HFFc6 (cell line): ENCODE data around the gene USP7. TPM values are rescaled to one million over a fixed set of nuclear protein-coding genes. Genes with fewer than 3 reads are reported as not detected.
A peak's percentile ranks its signal among the peaks of the same experiment; 100 is the strongest.

Source experiments
- DNase-seq: peaks from one replicate; pipeline ENCODE4 v3.0.0-alpha.2; 2018
- H3K27ac Mint-ChIP-seq: 2 replicates; pipeline ENCODE4 v1.8.0; 2020; ENCODE audit warnings: mild to moderate bottlenecking, mixed read lengths
- H3K27me3 Mint-ChIP-seq: 2 replicates; pipeline ENCODE4 v1.8.0; 2021; ENCODE audit warnings: mild to moderate bottlenecking, moderate library complexity, mixed read lengths; ENCODE audit not compliant: insufficient read depth
- H3K36me3 Mint-ChIP-seq: 2 replicates; pipeline ENCODE4 v1.8.0; 2021; ENCODE audit warnings: low read depth, mixed read lengths
- H3K4me1 Mint-ChIP-seq: 2 replicates; pipeline ENCODE4 v1.8.0; 2020; ENCODE audit warnings: low read depth, mixed read lengths
- H3K4me3 Mint-ChIP-seq: 2 replicates; pipeline ENCODE4 v1.8.0; 2020; ENCODE audit warnings: mild to moderate bottlenecking, moderate library complexity, mixed read lengths
- H3K9me3 Mint-ChIP-seq: 2 replicates; pipeline ENCODE4 v1.8.0; 2020; ENCODE audit warnings: mild to moderate bottlenecking, mixed read lengths
- CTCF ChIP-seq: fragments of 200-600 bp; sonication (generic); IDR thresholded peaks from 2 replicates; pipeline ENCODE4 v1.5.0; 2021; ENCODE audit warnings: antibody characterized with exemption, mild to moderate bottlenecking
- total RNA-seq, 6 experiments: library from RNA; stranded (reverse); fragmentation: NEBNext Ultra II Directional; extraction: Animal tissue kit (Norgen Biotek cat#: 25700); gene quantifications; 2 replicates in 1 of 6; 3 replicates in 5 of 6; pipeline ENCODE4 v1.2.3, GENCODE V29; 2021

USP7 gene
- total RNA-seq, 6 experiments from 2014 or later: 80.1 to 93.4 (median 89.5) TPM

GRCh38 chr16:8867216-8867931, 96.3 kb downstream of the USP7 start:
- no peak for TF ChIP-seq CTCF
- Mint-ChIP-seq H3K4me3 (peak overlapping the region; percentile 92), H3K36me3 (no peaks in the 10 kb centered on the region), H3K27me3 (peaks cover 12% of the 10 kb centered on the region), H3K27ac (peak overlapping the region; percentile 81), H3K4me1 (peaks cover 58% of the 10 kb centered on the region), H3K9me3 (no peaks in the 10 kb centered on the region)
- no peak for DNase-seq

GRCh38 chr16:8866884-8867215, 96.9 kb downstream of the USP7 start:
- Mint-ChIP-seq H3K27me3 (peaks cover 12% of the 10 kb centered on the region), H3K4me3 (peak overlapping the region; percentile 92), H3K9me3 (no peaks in the 10 kb centered on the region), H3K27ac (peak overlapping the region; percentile 81), H3K36me3 (no peaks in the 10 kb centered on the region), H3K4me1 (peaks cover 62% of the 10 kb centered on the region)
- no peak for TF ChIP-seq CTCF
- DNase-seq: no peak

- Mint-ChIP-seq H3K9me3 (no peaks in the 10 kb centered on the region), H3K27me3 (peaks cover 12% of the 10 kb centered on the region), H3K36me3 (no peaks in the 10 kb centered on the region), H3K27ac (peak overlapping the region; percentile 44), H3K4me3 (peak overlapping the region; percentile 92), H3K4me1 (peaks cover 60% of the 10 kb centered on the region)
- DNase-seq: no peak
- no peak for TF ChIP-seq CTCF
Measured at GRCh38 chr16:8866118-8866883, 97.4 kb downstream of the USP7 start.

- no peak for TF ChIP-seq CTCF
- Mint-ChIP-seq H3K36me3 (no peaks in the 10 kb centered on the region), H3K9me3 (no peaks in the 10 kb centered on the region), H3K4me1 (peaks cover 55% of the 10 kb centered on the region), H3K27me3 (peaks cover 12% of the 10 kb centered on the region), H3K27ac (no peak overlapping the region), H3K4me3 (peak overlapping the region; percentile 92; the same call in 1 of the 2 replicates)
- no peak for DNase-seq
Measured at GRCh38 chr16:8865145-8865882, 98.4 kb downstream of the USP7 start.

- no peak for TF ChIP-seq CTCF
- no peaks in the 10 kb centered on the region for H3K9me3 Mint-ChIP-seq
- H3K27me3 Mint-ChIP-seq: peaks cover 14% of the 10 kb centered on the region
- peak overlapping the region; percentile 13; the same call in 1 of the 2 replicates for H3K4me3 Mint-ChIP-seq
- no peaks in the 10 kb centered on the region for H3K36me3 Mint-ChIP-seq
- peaks cover 62% of the 10 kb centered on the region for H3K4me1 Mint-ChIP-seq
- peak overlapping the region; percentile 32; the same call in 1 of the 2 replicates for H3K27ac Mint-ChIP-seq
- DNase-seq: no peak
Measured at GRCh38 chr16:8864480-8865110, 99.1 kb downstream of the USP7 start.
